Stimulated activated naive CD8-positive, alpha-beta T cell treated with anti-CD3 and anti-CD28 coated beads, Interleukin-15, Interleukin-2, amounts not matched to agents 100 U/mL and 50 U/mL, for 24 hours (primary cell): Measurements from ENCODE around the gene RBMX.

Experiments
- ATAC-seq: fragments of 150-1000 bp; cut with Tn5 transposase; one replicate; pipeline ENCODE4 v1.10.0; 2021
- DNase-seq: peaks from one replicate; pipeline ENCODE4 v3.0.0; 2021

Gene RBMX

GRCh38 chrX:136835761-136836160 lies 44.8 kb downstream of the RBMX start:
- DNase-seq (no peak), ATAC-seq (no peak)

GRCh38 chrX:136829413-136829812 lies 51.1 kb downstream of the RBMX start:
- ATAC-seq = no peak

GRCh38 chrX:136828830-136829229 lies 51.7 kb downstream of the RBMX start:
- no peak for DNase-seq
- ATAC-seq = no peak

More at GRCh38 chrX:136829413-136829812, 51.1 kb downstream of the RBMX start:
- no peak for DNase-seq

- no peak for ATAC-seq
- DNase-seq = no peak
These were observed 53.5 kb downstream of the RBMX start for GRCh38 chrX:136827026-136827425.

- ATAC-seq = no peak
- no peak for DNase-seq
These were observed 54.8 kb downstream of the RBMX start for GRCh38 chrX:136825771-136826170.
